Memory B cell (primary cell): Measurements from ENCODE around the gene KATNBL1.
A peak's percentile ranks its signal among the peaks of the same experiment; 100 is the strongest.
"Not testable (repeated sequence)": the region's sequence is repeated elsewhere in the genome, so short reads cannot be mapped to it uniquely, and the experiment has no call there.

Experiments used
- ATAC-seq: fragments of 150-1000 bp; cut with Tn5 transposase; 2 replicates; pipeline ENCODE4 v1.10.0; 2021; ENCODE audit warnings: low read depth, mild to moderate bottlenecking, moderate library complexity
- DNase-seq, 2 donors: peaks; one replicate each; pipeline ENCODE4 v3.0.0; 2022; ENCODE audit warnings: low spot score in 2 of 2
- H3K27ac Mint-ChIP-seq: one replicate; pipeline ENCODE4 v1.8.0; 2022; ENCODE audit warnings: mild to moderate bottlenecking, moderate library complexity, mixed read lengths
- H3K27me3 Mint-ChIP-seq: one replicate; pipeline ENCODE4 v1.8.0; 2022; ENCODE audit warnings: mixed read lengths
- H3K36me3 Mint-ChIP-seq: one replicate; pipeline ENCODE4 v1.8.0; 2022; ENCODE audit warnings: mild to moderate bottlenecking, mixed read lengths
- H3K4me1 Mint-ChIP-seq: one replicate; pipeline ENCODE4 v1.8.0; 2022; ENCODE audit warnings: mixed read lengths
- H3K4me3 Mint-ChIP-seq: one replicate; pipeline ENCODE4 v1.8.0; 2022; ENCODE audit warnings: mild to moderate bottlenecking, moderate library complexity, mixed read lengths
- H3K9me3 Mint-ChIP-seq: one replicate; pipeline ENCODE4 v1.8.0; 2022; ENCODE audit warnings: mixed read lengths

KATNBL1 gene

DNA sequence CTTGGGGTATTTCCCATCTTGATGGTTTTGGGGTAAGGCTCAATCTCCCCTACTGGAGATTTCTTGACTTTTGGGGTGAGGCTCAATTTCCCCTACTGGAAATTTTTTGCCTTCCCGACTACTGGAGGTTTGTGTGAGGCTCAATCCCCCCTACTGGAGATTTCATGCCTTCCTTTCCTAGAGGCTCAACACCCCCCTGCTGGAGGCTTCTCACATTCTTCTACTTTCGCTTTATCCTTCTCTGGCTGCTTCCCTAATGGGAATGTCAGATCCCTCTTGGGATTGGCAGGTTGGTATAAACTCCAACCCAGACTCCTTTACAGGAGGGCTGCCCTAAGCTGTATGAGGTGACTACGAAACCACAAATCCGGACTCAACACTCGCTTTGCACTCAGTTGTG lies 49.2 kb downstream of the KATNBL1 start:
- no peak for ATAC-seq
- H3K9me3 Mint-ChIP-seq, result peaks cover 20% of the 10 kb centered on the region
- H3K4me3 Mint-ChIP-seq, result no peak overlapping the region
- H3K4me1 Mint-ChIP-seq, result peaks cover 10% of the 10 kb centered on the region
- H3K27ac Mint-ChIP-seq, result no peak overlapping the region
- H3K27me3 Mint-ChIP-seq, result no peaks in the 10 kb centered on the region
- DNase-seq, result no peak
- H3K36me3 Mint-ChIP-seq, result peaks cover 47% of the 10 kb centered on the region

DNA sequence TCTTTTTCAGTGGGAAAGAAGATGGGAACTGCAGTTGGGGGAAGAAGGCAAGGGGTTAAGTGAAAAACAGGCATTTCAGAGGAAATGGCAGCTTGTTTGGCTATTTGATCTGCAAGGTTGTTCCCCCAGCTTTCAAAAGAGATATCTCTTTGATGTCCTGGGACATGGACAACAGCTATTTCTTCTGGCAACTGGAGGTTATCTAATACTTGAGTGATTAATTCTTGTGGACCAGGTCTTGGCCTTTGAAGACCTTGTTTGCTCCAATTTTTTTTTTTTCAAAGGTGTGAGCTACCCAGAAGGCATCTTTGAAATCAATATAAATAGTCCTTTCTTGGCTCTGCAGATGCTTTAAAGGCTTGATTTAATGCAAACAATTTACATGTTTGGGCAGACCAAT lies 51.5 kb downstream of the KATNBL1 start:
- H3K27ac Mint-ChIP-seq, result no peak overlapping the region
- no peak overlapping the region for H3K4me3 Mint-ChIP-seq
- peaks cover 8% of the 10 kb centered on the region for H3K4me1 Mint-ChIP-seq
- ATAC-seq, result no peak
- peaks cover 21% of the 10 kb centered on the region for H3K9me3 Mint-ChIP-seq
- H3K27me3 Mint-ChIP-seq, result no peaks in the 10 kb centered on the region
- no peak for DNase-seq
- H3K36me3 Mint-ChIP-seq, result peaks cover 52% of the 10 kb centered on the region

DNA sequence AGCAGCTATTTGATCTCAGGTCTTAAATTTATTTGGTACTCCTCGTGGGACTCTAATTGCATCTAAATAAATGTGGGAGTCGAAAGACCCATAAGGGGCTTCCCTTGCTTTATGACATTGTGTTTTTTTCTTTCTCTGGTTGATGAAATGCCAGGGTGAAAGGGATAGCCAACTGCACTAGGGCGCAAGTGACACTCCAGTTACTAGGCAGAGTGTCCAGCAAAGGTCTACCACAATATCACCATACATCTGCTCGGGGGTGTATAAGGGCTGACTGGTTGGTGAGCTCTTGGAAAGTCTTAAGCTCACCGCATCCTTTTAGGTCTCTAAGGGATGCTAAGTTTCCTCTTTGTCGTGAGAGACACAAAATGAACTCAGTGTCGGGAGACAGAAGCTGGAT lies 54.0 kb downstream of the KATNBL1 start:
- no peaks in the 10 kb centered on the region for H3K27me3 Mint-ChIP-seq
- peak overlapping the region; percentile 59 for H3K27ac Mint-ChIP-seq
- DNase-seq (no peak), ATAC-seq (no peak)
- H3K9me3 Mint-ChIP-seq, result peaks cover 14% of the 10 kb centered on the region
- H3K36me3 Mint-ChIP-seq, result peaks cover 44% of the 10 kb centered on the region
- H3K4me1 Mint-ChIP-seq, result peaks cover 5% of the 10 kb centered on the region
- no peak overlapping the region for H3K4me3 Mint-ChIP-seq

DNA sequence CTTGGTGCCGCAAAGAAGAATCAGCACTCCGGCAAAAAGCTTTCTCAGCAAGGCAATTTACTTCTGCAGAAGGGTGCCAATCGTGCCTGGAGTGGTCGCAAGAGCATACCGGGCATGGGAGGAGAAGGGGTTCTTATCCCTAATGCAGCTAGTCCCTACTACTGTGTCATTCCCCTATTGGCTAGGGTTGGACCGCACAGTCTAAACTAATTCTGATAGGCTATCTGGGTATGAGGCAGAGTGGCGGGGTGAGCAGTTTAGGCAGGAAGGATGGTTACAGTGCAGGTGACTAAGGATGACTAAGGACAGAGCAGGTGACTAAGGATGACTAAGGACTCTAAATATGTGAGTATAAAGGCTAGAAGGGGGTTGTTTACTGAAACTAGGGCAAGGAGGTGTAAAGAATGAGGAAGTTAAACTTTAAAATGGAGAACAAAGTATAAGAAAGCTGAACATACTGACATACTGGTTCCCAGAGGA lies 55.1 kb downstream of the KATNBL1 start:
- H3K4me1 Mint-ChIP-seq, result peaks cover 5% of the 10 kb centered on the region
- ATAC-seq, result peak; percentile 54
- H3K9me3 Mint-ChIP-seq, result peaks cover 8% of the 10 kb centered on the region
- H3K27ac Mint-ChIP-seq, result no peak overlapping the region
- DNase-seq, result no peak
- H3K4me3 Mint-ChIP-seq, result no peak overlapping the region
- H3K36me3 Mint-ChIP-seq, result peaks cover 41% of the 10 kb centered on the region
- no peaks in the 10 kb centered on the region for H3K27me3 Mint-ChIP-seq

DNA sequence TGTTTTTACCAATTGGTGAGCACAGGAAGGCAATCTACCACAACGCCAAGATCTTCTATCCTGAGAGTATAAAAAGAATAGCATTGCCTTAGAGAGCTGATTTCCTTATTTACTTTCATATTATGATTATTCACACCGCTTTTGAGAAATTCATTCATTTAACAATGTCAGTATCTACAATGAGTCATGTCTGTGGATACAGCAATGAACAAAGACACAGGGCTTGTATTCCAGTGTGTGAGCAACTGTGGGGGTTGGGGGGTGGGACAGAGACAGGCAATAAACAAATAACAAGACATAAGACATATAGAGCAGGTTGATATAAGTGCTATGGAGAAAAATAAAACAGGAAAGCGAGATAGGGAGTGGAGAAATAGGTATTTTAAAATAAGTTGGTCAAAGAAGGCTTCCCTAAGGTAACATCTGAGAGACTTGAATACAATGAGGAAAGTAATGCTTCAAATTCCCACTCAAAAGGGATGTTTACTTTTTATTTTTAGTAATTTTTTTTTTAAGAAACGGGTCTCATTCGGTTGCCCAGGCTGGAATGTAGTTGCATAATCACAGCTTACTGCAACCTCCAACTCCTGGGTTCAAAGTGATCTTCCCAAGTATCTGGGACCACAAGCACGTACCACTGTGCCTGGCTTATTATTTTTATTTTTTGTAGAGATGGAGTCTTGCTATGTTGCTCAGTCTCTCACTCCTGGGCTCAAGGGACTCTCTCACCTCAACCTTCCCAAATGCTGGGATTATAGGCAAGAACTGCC lies 62.3 kb downstream of the KATNBL1 start:
- H3K9me3 Mint-ChIP-seq, result no peaks in the 10 kb centered on the region
- H3K4me1 Mint-ChIP-seq, result no peaks in the 10 kb centered on the region
- H3K4me3 Mint-ChIP-seq, result no peak overlapping the region
- ATAC-seq, result no peak
- H3K27me3 Mint-ChIP-seq, result no peaks in the 10 kb centered on the region
- peak overlapping the region; percentile 47 for H3K27ac Mint-ChIP-seq
- DNase-seq, result no peak
- peaks cover 23% of the 10 kb centered on the region for H3K36me3 Mint-ChIP-seq

DNA sequence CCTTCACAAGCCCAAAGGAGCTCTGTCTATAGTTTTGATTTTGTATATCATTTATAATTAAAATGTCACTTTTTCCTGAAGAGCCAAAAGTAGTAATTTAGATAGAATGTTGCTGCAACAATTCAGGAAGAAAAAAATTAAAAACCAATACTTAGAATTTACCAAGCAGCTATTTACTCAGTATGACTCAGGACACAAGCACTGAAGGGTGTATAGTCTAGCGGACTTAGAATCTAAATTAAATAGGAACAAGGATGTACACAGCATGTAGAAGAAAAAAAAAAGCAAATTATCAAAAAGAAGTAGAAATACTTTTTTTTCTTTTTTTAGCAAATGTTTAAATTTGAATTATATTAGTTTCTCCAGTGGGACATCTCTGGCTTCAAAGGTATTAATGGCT lies 76.4 kb downstream of the KATNBL1 start:
- H3K27ac Mint-ChIP-seq, result no peak overlapping the region
- peaks cover 1% of the 10 kb centered on the region for H3K36me3 Mint-ChIP-seq
- ATAC-seq (no peak), DNase-seq (no peak)
- no peaks in the 10 kb centered on the region for H3K27me3 Mint-ChIP-seq
- no peaks in the 10 kb centered on the region for H3K9me3 Mint-ChIP-seq
- H3K4me3 Mint-ChIP-seq, result no peak overlapping the region
- H3K4me1 Mint-ChIP-seq, result no peaks in the 10 kb centered on the region

DNA sequence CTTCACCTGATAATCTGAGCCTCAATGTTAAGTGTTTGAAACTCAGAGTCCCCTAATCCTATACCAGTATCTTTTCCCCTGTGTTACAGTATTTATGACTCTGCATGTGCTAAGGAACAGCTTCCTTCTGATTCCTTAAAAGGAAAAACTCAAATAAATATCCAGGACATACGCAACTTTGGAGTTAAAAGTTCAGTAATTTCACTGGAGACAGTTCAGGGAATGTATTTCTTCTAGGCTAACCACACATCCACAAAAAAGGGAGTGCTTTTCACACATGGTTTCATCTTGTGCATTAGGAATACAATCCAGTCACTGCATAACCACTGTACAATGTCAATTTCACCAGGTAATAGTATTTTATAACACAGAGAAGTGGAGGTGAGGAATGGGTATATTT lies 77.0 kb downstream of the KATNBL1 start:
- DNase-seq, result no peak
- H3K27me3 Mint-ChIP-seq, result no peaks in the 10 kb centered on the region
- H3K9me3 Mint-ChIP-seq, result no peaks in the 10 kb centered on the region
- no peaks in the 10 kb centered on the region for H3K4me1 Mint-ChIP-seq
- H3K36me3 Mint-ChIP-seq, result no peaks in the 10 kb centered on the region
- no peak for ATAC-seq
- H3K4me3 Mint-ChIP-seq, result no peak overlapping the region
- no peak overlapping the region for H3K27ac Mint-ChIP-seq

DNA sequence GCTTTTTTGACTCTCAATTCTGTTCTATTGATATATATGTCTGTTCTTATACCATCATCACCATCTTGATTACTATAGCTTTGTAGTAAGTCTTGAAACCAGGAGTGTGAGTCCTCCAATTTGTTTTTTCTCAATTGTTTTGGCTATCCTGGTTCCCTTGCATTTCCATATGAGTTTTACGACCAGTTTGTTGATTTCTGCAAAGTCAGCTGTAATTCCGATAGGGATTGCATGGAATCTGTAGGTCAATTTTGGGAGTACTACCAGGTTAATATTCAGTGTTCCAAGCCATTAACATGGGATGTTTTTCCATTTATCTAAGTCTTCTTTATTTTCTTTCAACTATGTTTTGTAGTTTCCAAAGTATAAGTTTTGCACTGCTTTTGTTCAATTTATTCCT lies 81.0 kb downstream of the KATNBL1 start:
- Mint-ChIP-seq H3K27ac (no peak overlapping the region), H3K4me3 (no peak overlapping the region), H3K4me1 (no peaks in the 10 kb centered on the region), H3K9me3 (peaks cover 2% of the 10 kb centered on the region), H3K27me3 (no peaks in the 10 kb centered on the region), H3K36me3 (no peaks in the 10 kb centered on the region)
- no peak for ATAC-seq
- no peak for DNase-seq

DNA sequence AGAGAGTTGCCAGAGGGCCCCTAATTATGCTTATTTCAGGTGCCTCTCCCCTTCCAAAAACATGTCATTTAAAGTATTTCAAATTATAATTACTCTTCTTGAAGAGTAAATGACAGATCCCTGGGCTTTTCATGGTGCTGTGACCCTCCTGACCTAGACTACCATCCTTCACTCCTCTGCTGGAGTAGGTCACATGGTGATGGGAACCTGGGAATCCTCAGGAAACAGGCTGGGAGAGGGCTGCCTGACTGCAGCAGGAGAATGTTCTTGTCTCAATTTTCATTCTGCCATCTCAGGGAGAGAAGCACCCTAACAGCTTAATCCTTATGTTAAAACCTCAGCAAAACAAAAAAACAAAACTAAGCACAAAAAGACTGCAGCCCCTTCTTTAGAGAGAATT lies 83.4 kb downstream of the KATNBL1 start:
- Mint-ChIP-seq H3K4me3 (no peak overlapping the region), H3K9me3 (peaks cover 2% of the 10 kb centered on the region), H3K4me1 (peaks cover 3% of the 10 kb centered on the region), H3K36me3 (no peaks in the 10 kb centered on the region), H3K27me3 (peaks cover 9% of the 10 kb centered on the region), H3K27ac (no peak overlapping the region)
- ATAC-seq, result no peak
- DNase-seq, result no peak

DNA sequence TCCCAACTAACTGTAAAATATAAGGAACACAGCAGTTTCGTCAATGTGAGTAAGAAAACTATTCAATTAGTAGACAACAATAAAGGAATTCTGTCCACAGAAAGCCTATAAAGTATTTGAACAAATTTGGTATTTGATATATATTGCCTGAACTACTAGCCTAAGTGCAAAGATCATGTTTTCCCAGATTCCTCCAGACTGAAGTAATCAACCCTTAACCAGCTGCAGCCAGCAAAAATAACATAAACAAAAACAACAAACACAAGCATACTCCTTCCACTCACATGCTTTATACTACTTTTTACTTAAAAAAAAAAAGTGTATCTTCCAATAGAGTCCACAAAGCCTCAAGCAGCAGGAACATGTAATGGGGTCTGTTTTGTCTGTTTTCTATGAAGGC lies 84.0 kb downstream of the KATNBL1 start:
- Mint-ChIP-seq H3K9me3 (peaks cover 2% of the 10 kb centered on the region), H3K27ac (no peak overlapping the region)
- ATAC-seq, result no peak

DNA sequence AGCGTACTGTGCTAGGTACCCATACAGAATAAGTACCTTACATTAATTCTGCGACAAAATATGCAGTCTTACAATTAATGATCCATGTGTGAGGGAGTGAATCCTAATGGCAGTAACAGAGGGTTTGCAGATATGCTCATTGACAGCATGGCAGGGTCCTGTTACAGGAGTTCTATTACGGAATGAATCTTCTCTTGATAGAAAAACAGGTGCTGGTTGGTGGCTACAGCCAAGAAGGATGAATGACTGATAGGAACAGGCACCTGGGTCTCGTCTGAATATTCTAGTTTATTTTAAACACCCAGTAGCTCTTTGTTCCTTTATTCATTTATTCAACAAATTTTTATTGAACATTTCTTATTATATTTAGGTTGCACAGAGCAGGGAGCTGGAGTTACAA lies 85.2 kb downstream of the KATNBL1 start:
- Mint-ChIP-seq H3K4me1 (peaks cover 3% of the 10 kb centered on the region), H3K27ac (no peak overlapping the region), H3K36me3 (no peaks in the 10 kb centered on the region), H3K27me3 (peaks cover 15% of the 10 kb centered on the region), H3K4me3 (no peak overlapping the region), H3K9me3 (peaks cover 2% of the 10 kb centered on the region)
- DNase-seq (no peak), ATAC-seq (no peak)

More for the DNA sequence above, 84.0 kb downstream of the KATNBL1 start:
- Mint-ChIP-seq H3K36me3 (no peaks in the 10 kb centered on the region), H3K27me3 (peaks cover 10% of the 10 kb centered on the region), H3K4me1 (peaks cover 3% of the 10 kb centered on the region), H3K4me3 (no peak overlapping the region)
- DNase-seq, result no peak

DNA sequence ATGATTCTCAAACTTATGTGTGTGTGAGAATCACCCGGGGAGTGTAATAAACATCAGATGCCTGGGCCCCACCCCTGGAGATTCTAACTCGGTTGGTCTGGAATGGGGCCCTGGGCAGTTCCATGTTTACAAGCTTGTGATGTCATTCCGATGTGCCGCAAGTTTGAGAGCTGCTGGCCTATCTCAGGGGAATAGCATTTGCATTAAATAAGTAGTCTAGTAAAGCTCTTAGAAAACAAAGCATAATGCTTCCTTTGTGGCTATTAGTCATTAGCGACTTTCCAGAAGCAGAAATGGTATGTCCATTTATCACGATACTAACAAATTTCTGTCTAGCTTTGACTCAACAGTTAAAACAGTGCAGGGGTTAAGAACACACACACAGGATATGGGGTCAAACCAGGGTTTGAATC lies 87.1 kb downstream of the KATNBL1 start:
- H3K27ac Mint-ChIP-seq, result no peak overlapping the region
- peaks cover 2% of the 10 kb centered on the region for H3K9me3 Mint-ChIP-seq
- no peak overlapping the region for H3K4me3 Mint-ChIP-seq
- ATAC-seq (peak; percentile 39), DNase-seq (no peak)
- H3K36me3 Mint-ChIP-seq, result no peaks in the 10 kb centered on the region
- peaks cover 15% of the 10 kb centered on the region for H3K27me3 Mint-ChIP-seq
- H3K4me1 Mint-ChIP-seq, result peaks cover 3% of the 10 kb centered on the region

DNA sequence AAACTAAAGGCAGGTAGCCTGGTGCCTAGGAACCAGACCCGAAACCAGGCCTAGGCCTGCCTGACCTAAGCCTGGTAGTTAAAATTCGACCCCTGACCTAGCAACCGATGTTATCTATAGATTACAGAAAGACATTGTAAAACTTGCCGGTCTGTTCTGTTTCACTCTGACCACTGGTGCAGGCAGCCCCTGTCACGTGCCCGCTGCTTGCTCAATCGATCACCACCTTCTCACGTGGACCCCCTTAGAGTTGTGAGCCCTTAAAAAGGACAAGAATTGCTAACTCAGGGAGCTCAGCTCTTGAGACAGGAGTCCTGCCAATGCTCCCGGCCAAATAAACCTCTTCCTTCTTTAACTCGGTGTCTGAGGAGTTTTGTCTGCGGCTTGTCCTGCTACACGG lies 88.1 kb downstream of the KATNBL1 start:
- DNase-seq, H3K27ac Mint-ChIP-seq, H3K9me3 Mint-ChIP-seq, H3K36me3 Mint-ChIP-seq, H3K4me1 Mint-ChIP-seq, H3K4me3 Mint-ChIP-seq, ATAC-seq: not testable (repeated sequence)
- peaks cover 16% of the 10 kb centered on the region for H3K27me3 Mint-ChIP-seq

DNA sequence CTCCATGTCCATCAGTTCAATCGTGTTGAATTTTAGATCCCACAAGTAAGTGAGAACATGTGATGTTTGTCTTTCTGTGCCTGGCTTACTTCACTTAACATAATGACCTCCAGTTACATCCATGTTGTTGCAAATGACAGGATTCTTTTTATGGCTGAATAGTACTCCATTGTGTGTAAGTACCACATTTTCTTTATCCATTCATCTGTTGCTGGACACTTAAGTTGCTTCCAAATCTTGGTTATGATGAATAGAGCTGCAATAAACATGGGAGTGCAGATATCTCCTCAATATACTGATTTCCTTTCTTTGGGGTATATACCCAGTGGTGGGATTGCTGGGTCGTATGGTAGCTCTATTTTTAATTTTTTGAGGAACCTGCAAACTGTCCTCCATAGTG lies 89.5 kb downstream of the KATNBL1 start:
- peaks cover 16% of the 10 kb centered on the region for H3K27me3 Mint-ChIP-seq
- not testable (repeated sequence) for H3K36me3 Mint-ChIP-seq

DNA sequence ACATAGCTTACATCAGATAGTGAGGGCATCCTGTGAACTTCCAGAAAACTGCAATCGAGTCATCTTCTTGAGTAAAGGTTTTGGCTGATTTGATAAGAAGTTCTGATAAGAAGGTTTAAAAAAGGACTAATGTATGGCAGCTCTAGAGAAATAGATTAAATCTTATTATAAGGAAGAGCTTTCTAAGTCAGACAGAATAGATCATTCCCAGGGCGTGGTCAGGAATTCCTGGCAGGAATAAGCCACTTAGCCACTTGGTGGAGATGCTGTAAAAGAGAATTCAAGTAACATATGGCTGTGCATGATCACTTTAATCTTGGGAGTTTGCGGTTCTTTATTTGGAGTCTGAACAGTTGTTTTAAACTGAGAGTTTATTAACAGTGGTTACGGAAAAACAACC lies 90.6 kb downstream of the KATNBL1 start:
- H3K4me1 Mint-ChIP-seq, result peaks cover 3% of the 10 kb centered on the region
- H3K4me3 Mint-ChIP-seq, result no peak overlapping the region

More for the DNA sequence above, 89.5 kb downstream of the KATNBL1 start:
- not testable (repeated sequence) for H3K9me3 Mint-ChIP-seq, H3K4me1 Mint-ChIP-seq, ATAC-seq, DNase-seq, H3K27ac Mint-ChIP-seq, H3K4me3 Mint-ChIP-seq

More for the DNA sequence above, 90.6 kb downstream of the KATNBL1 start:
- H3K36me3 Mint-ChIP-seq, result no peaks in the 10 kb centered on the region
- no peak for DNase-seq
- peaks cover 20% of the 10 kb centered on the region for H3K27me3 Mint-ChIP-seq
- no peak overlapping the region for H3K27ac Mint-ChIP-seq
- H3K9me3 Mint-ChIP-seq, result no peaks in the 10 kb centered on the region
- ATAC-seq, result no peak
